K562 (cell line): ENCODE results near the gene CCDC184. TPM values are rescaled to one million over a fixed set of nuclear protein-coding genes. Genes with fewer than 3 reads are reported as not detected.
A peak's percentile ranks its signal among the peaks of the same experiment; 100 is the strongest.

Experiments
- ARID2 ChIP-seq: fragments of 450-650 bp; IDR thresholded peaks from 2 replicates; pipeline ENCODE4 v1.6.1; 2017; ENCODE audit warnings: antibody characterized with exemption, mild to moderate bottlenecking
- BACH1 ChIP-seq: fragments of 200-800 bp; sonication (Bioruptor generic); IDR thresholded peaks from 2 replicates; pipeline ENCODE4 v1.6.1; 2016; ENCODE audit warnings: missing genetic modification characterization, missing compliant biosample characterization
- CHCHD3 ChIP-seq: fragments of 250-450 bp; sonication (Bioruptor Pico); IDR thresholded peaks from 2 replicates; pipeline ENCODE4 v2.1.2; 2022; ENCODE audit warnings: mild to moderate bottlenecking
- EP400 ChIP-seq: fragments of 450-650 bp; IDR thresholded peaks from 2 replicates; pipeline ENCODE4 v1.6.1; 2017; ENCODE audit warnings: antibody characterized with exemption, mild to moderate bottlenecking, moderate library complexity
- FOXP1 ChIP-seq: sonication (generic); formaldehyde crosslinking; IDR thresholded peaks from 2 replicates; pipeline ENCODE4 v1.8.0; 2022; ENCODE audit warnings: mild to moderate bottlenecking, missing genetic modification reagents
- MECOM ChIP-seq: fragments of 250-450 bp; sonication (Bioruptor Pico); IDR thresholded peaks from 2 replicates; pipeline ENCODE4 v1.8.0; 2022; ENCODE audit warnings: inconsistent platforms
- MTA2 ChIP-seq: fragments of 450-650 bp; IDR thresholded peaks from 2 replicates; pipeline ENCODE4 v1.6.1; 2016; ENCODE audit warnings: low read depth
- NCOA1 ChIP-seq: fragments of 450-650 bp; IDR thresholded peaks from 2 replicates; pipeline ENCODE4 v1.6.1; 2016; ENCODE audit warnings: low read depth
- NONO ChIP-seq, 2 experiments: fragments of 200-400 bp in 1 of 2; fragments of 450-650 bp in 1 of 2; formaldehyde crosslinking in 1 of 2; IDR thresholded peaks; 2 replicates each; pipeline ENCODE4 v1.6.1; 2017; ENCODE audit warnings: low read depth in 2 of 2, mild to moderate bottlenecking in 2 of 2, moderate library complexity in 2 of 2, low read length in 1 of 2
- NR2C2 ChIP-seq, 2 experiments: fragments of 200-800 bp in 1 of 2; sonication (Bioruptor generic) in 1 of 2; sonication (generic) in 1 of 2; formaldehyde crosslinking in 1 of 2; IDR thresholded peaks; 2 replicates each; pipeline versions ENCODE4 v1.6.1 to v1.8.0; 2016 to 2022; ENCODE audit warnings: mild to moderate bottlenecking in 1 of 2, missing compliant biosample characterization in 1 of 2, missing genetic modification characterization in 1 of 2, missing genetic modification reagents in 1 of 2
- PHB ChIP-seq: fragments of 250-450 bp; sonication (Bioruptor Pico); IDR thresholded peaks from 2 replicates; pipeline ENCODE4 v1.5.0; 2021
- RCOR1 ChIP-seq, 2 experiments: IDR thresholded peaks; 2 replicates each; pipeline ENCODE4 v1.6.1; 2012; ENCODE audit warnings: low read depth in 2 of 2, low read length in 2 of 2, borderline replicate concordance in 1 of 2, improper control_type of control experiment in 1 of 2
- SMARCE1 ChIP-seq: fragments of 450-650 bp; IDR thresholded peaks from 2 replicates; pipeline ENCODE4 v1.7.1; 2016; ENCODE audit warnings: mild to moderate bottlenecking
- TAF1 ChIP-seq: IDR thresholded peaks from 2 replicates; pipeline ENCODE4 v1.6.1; 2011; ENCODE audit warnings: mild to moderate bottlenecking, low read length, moderate library complexity; ENCODE audit not compliant: insufficient read depth, control insufficient read depth, severe bottlenecking; ENCODE audit errors: extremely low read depth
- XRCC3 ChIP-seq: fragments of 450-650 bp; IDR thresholded peaks from 2 replicates; pipeline ENCODE4 v1.6.1; 2017; ENCODE audit warnings: mild to moderate bottlenecking, moderate library complexity
- YY1 ChIP-seq, 3 experiments: IDR thresholded peaks; 2 replicates each; pipeline ENCODE4 v1.6.1; 2011; ENCODE audit warnings: low read length in 2 of 3, mild to moderate bottlenecking in 2 of 3, moderate library complexity in 2 of 3, borderline replicate concordance in 1 of 3, control low read depth in 1 of 3, low read depth in 1 of 3; ENCODE audit not compliant: insufficient read depth in 3 of 3, insufficient replicate concordance in 2 of 3, control insufficient read depth in 1 of 3, insufficient read length in 1 of 3; ENCODE audit errors: extremely low read depth in 1 of 3
- ZBTB12 ChIP-seq: fragments of 250-450 bp; sonication (Bioruptor Pico); IDR thresholded peaks from 2 replicates; pipeline ENCODE4 v1.4.0; 2020
- ZNF143 ChIP-seq: sonication (generic); formaldehyde crosslinking; IDR thresholded peaks from 2 replicates; pipeline ENCODE4 v1.9.0; 2022; ENCODE audit warnings: mild to moderate bottlenecking, missing genetic modification reagents
- ZNF589 ChIP-seq: fragments of 200-800 bp; sonication (Bioruptor generic); IDR thresholded peaks from 2 replicates; pipeline ENCODE4 v1.6.1; 2016; ENCODE audit warnings: low read depth, missing genetic modification characterization, missing compliant biosample characterization
- polyA plus RNA-seq, 8 experiments: library from polyadenylated mRNA; depleted of rRNA in 4 of 8; stranded (reverse) in 5 of 8; unstranded in 3 of 8; fragments of >200 nt; fragmentation: Nextera tagmentation in 2 of 8; fragmentation: Illumina TruSeq in 1 of 8; extraction: Ambion mirVana in 2 of 8; extraction: Trizol in 1 of 8; gene quantifications; 2 replicates each; pipeline versions ENCODE4 v1.2.1 to v1.2.3, GENCODE V29; 2011 to 2014; ENCODE audit warnings: inconsistent platforms in 1 of 8, missing spikeins in 1 of 8
- total RNA-seq, 7 experiments: library from RNA; depleted of rRNA in 6 of 7; stranded (reverse); fragments of >200 nt in 6 of 7; fragmentation: Illumina TruSeq in 2 of 7; extraction: Trizol in 2 of 7; gene quantifications; 2 replicates each; pipeline versions ENCODE4 v1.2.1 to v1.2.3, GENCODE V29; 2011 to 2021; ENCODE audit warnings: low replicate concordance in 1 of 7
- TF ChIP-seq, protein P1 (sequence below): fragments of 250-450 bp; sonication (Bioruptor Pico); IDR thresholded peaks from 2 replicates; pipeline ENCODE4 v1.4.0; 2020; ENCODE audit warnings: mild to moderate bottlenecking
- TF ChIP-seq, protein P2 (sequence below): sonication (generic); formaldehyde crosslinking; IDR thresholded peaks from 2 replicates; pipeline ENCODE4 v1.8.0; 2023; ENCODE audit warnings: mild to moderate bottlenecking, missing genetic modification reagents

The CCDC184 gene
- total and polyA plus RNA-seq, 9 of the 15 experiments (the other 6 are each of a cell fraction or from before 2014, with no cell fraction given): 0.09 TPM; not detected in 8

GRCh38 chr12:48197971-48198671 is 14.7 kb downstream of the CCDC184 start (continued):
- no peak for TF ChIP-seq ZBTB12 (CRISPR knock-in tag)
- TF ChIP-seq ZNF143 (CRISPR knock-in tag): 0 out of 2 replicates have a peak, but pooled peaks have one; percentile 43
- 0 out of 2 replicates have a peak, but pooled peaks have one; percentile 64 for TF ChIP-seq ZNF589
- peak in 1 of 2 experiments; percentile 7; a peak in 1 of 4 replicates for TF ChIP-seq RCOR1 (IDR thresholded peaks at IDR 0.05; ENCODE audit: borderline replicate concordance in 1 of 2, low read depth in 2 of 2, low read length in 2 of 2)
- 0 out of 2 replicates have a peak, but pooled peaks have one; percentile 67 for TF ChIP-seq PHB (CRISPR knock-in tag)
- TF ChIP-seq XRCC3: no peak
- TF ChIP-seq NR2C2 (CRISPR knock-in tag; IDR thresholded peaks at IDR 0.05): no peak
- peak; percentile 70 for TF ChIP-seq NR2C2 (tag; IDR thresholded peaks at IDR 0.05)
- TF ChIP-seq FOXP1 (CRISPR knock-in tag): no peak
- 0 out of 2 replicates have a peak, but pooled peaks have one; percentile 3 for TF ChIP-seq ARID2
- peak; percentile 94 for TF ChIP-seq TAF1
- TF ChIP-seq EP400: peak; percentile 64
- no peak for TF ChIP-seq SMARCE1
- no peak for TF ChIP-seq MECOM (CRISPR knock-in tag)
- TF ChIP-seq, protein P1, sequence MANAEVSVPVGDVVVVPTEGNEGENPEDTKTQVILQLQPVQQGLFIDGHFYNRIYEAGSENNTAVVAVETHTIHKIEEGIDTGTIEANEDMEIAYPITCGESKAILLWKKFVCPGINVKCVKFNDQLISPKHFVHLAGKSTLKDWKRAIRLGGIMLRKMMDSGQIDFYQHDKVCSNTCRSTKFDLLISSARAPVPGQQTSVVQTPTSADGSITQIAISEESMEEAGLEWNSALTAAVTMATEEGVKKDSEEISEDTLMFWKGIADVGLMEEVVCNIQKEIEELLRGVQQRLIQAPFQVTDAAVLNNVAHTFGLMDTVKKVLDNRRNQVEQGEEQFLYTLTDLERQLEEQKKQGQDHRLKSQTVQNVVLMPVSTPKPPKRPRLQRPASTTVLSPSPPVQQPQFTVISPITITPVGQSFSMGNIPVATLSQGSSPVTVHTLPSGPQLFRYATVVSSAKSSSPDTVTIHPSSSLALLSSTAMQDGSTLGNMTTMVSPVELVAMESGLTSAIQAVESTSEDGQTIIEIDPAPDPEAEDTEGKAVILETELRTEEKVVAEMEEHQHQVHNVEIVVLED (CRISPR knock-in tag): no peak
- 0 out of 4 replicates have a peak, but pooled peaks of 1 of the 2 experiments have one; percentile 25 for TF ChIP-seq NONO (IDR thresholded peaks at IDR 0.05; ENCODE audit: low read depth in 2 of 2, low read length in 1 of 2)
- TF ChIP-seq, protein P2, sequence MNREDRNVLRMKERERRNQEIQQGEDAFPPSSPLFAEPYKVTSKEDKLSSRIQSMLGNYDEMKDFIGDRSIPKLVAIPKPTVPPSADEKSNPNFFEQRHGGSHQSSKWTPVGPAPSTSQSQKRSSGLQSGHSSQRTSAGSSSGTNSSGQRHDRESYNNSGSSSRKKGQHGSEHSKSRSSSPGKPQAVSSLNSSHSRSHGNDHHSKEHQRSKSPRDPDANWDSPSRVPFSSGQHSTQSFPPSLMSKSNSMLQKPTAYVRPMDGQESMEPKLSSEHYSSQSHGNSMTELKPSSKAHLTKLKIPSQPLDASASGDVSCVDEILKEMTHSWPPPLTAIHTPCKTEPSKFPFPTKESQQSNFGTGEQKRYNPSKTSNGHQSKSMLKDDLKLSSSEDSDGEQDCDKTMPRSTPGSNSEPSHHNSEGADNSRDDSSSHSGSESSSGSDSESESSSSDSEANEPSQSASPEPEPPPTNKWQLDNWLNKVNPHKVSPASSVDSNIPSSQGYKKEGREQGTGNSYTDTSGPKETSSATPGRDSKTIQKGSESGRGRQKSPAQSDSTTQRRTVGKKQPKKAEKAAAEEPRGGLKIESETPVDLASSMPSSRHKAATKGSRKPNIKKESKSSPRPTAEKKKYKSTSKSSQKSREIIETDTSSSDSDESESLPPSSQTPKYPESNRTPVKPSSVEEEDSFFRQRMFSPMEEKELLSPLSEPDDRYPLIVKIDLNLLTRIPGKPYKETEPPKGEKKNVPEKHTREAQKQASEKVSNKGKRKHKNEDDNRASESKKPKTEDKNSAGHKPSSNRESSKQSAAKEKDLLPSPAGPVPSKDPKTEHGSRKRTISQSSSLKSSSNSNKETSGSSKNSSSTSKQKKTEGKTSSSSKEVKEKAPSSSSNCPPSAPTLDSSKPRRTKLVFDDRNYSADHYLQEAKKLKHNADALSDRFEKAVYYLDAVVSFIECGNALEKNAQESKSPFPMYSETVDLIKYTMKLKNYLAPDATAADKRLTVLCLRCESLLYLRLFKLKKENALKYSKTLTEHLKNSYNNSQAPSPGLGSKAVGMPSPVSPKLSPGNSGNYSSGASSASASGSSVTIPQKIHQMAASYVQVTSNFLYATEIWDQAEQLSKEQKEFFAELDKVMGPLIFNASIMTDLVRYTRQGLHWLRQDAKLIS (CRISPR knock-in tag): peak; percentile 75; the same call in 1 of the 2 replicates
- peak; percentile 80; the same call in 1 of the 2 replicates for TF ChIP-seq CHCHD3
- peak; percentile 61 to 94 (median 85) for TF ChIP-seq YY1 (IDR thresholded peaks at IDR 0.05; ENCODE audit: borderline replicate concordance in 1 of 3, control insufficient read depth in 1 of 3, extremely low read depth in 1 of 3, insufficient read depth in 3 of 3, insufficient read length in 1 of 3, insufficient replicate concordance in 2 of 3, low read depth in 1 of 3, low read length in 2 of 3)
- no peak for TF ChIP-seq BACH1 (tag)
- no peak for TF ChIP-seq MTA2
- no peak for TF ChIP-seq NCOA1
